HEK293 (cell line): ENCODE data around the gene KIF23.

Experiments
- CTCF ChIA-PET: fragments of 350-600 bp; formaldehyde crosslinking; extraction: SDS; loops from one replicate; lab custom pipeline; 2021; ENCODE audit warnings: antibody characterized with exemption; lab: Yijun Ruan, JAX
- POLR2A ChIA-PET: fragments of 300-600 bp; formaldehyde crosslinking; extraction: SDS; loops from one replicate; lab custom pipeline; 2020; ENCODE audit warnings: antibody characterized with exemption, inconsistent platforms; lab: Yijun Ruan, JAX
- H3K27ac ChIP-seq: fragments of 200-500 bp; sonication (Bioruptor generic); 2 replicates; pipeline ENCODE4 v1.5.1; 2014; ENCODE audit warnings: low read depth, low read length, control low read depth, inconsistent platforms; ENCODE audit errors: extremely low read depth
- H3K36me3 ChIP-seq, 2 experiments: fragments of 200-500 bp in 1 of 2; sonication (Bioruptor generic) in 1 of 2; 1 replicate in 1 of 2; 2 replicates in 1 of 2; pipeline ENCODE4 v1.5.1; 2014 to 2017; ENCODE audit warnings: inconsistent platforms in 2 of 2, low read length in 2 of 2; ENCODE audit not compliant: control insufficient read depth in 2 of 2, insufficient read depth in 1 of 2
- H3K4me1 ChIP-seq: fragments of 200-500 bp; sonication (Bioruptor generic); 2 replicates; pipeline ENCODE4 v1.5.1; 2014; ENCODE audit warnings: mild to moderate bottlenecking, low read length, inconsistent platforms; ENCODE audit not compliant: control insufficient read depth, insufficient read depth
- H3K4me3 ChIP-seq: 2 replicates; pipeline ENCODE4 v1.5.1; 2011; ENCODE audit warnings: low read depth, mild to moderate bottlenecking, control low read depth, low read length, moderate library complexity
- H3K9me3 ChIP-seq: fragments of 200-500 bp; sonication (Bioruptor generic); 2 replicates; pipeline ENCODE4 v1.5.1; 2014; ENCODE audit warnings: low read depth, low read length, inconsistent platforms; ENCODE audit not compliant: control insufficient read depth, insufficient read depth
- BCL11A ChIP-seq: fragments of 450-650 bp; formaldehyde crosslinking; IDR thresholded peaks from 2 replicates; pipeline ENCODE4 v1.5.1; 2016; ENCODE audit warnings: low read depth, missing biosample characterization, missing genetic modification characterization
- BCL6B ChIP-seq: fragments of 450-650 bp; formaldehyde crosslinking; IDR thresholded peaks from 2 replicates; pipeline ENCODE4 v1.5.1; 2017; ENCODE audit warnings: missing biosample characterization, missing genetic modification characterization
- KLF9 ChIP-seq: fragments of 450-650 bp; formaldehyde crosslinking; IDR thresholded peaks from 2 replicates; pipeline ENCODE4 v1.5.1; 2016; ENCODE audit warnings: missing biosample characterization, missing genetic modification characterization, low read depth
- OSR2 ChIP-seq: fragments of 450-650 bp; formaldehyde crosslinking; IDR thresholded peaks from 2 replicates; pipeline ENCODE4 v1.5.1; 2016; ENCODE audit warnings: missing biosample characterization, missing genetic modification characterization
- OVOL3 ChIP-seq: fragments of 450-650 bp; formaldehyde crosslinking; IDR thresholded peaks from 2 replicates; pipeline ENCODE4 v1.5.1; 2016; ENCODE audit warnings: missing biosample characterization, missing genetic modification characterization
- REPIN1 ChIP-seq: fragments of 450-650 bp; formaldehyde crosslinking; IDR thresholded peaks from 2 replicates; pipeline ENCODE4 v1.5.1; 2017; ENCODE audit warnings: missing biosample characterization, missing genetic modification characterization, low read depth
- SALL2 ChIP-seq: fragments of 450-650 bp; formaldehyde crosslinking; IDR thresholded peaks from 2 replicates; pipeline ENCODE4 v1.5.0; 2017; ENCODE audit warnings: missing biosample characterization, mild to moderate bottlenecking, missing genetic modification characterization, borderline replicate concordance
- SCRT2 ChIP-seq: fragments of 450-650 bp; formaldehyde crosslinking; IDR thresholded peaks from 2 replicates; pipeline ENCODE4 v1.5.1; 2016; ENCODE audit warnings: missing biosample characterization, missing genetic modification characterization
- SP2 ChIP-seq: fragments of 450-650 bp; formaldehyde crosslinking; IDR thresholded peaks from 2 replicates; pipeline ENCODE4 v1.5.1; 2016; ENCODE audit warnings: missing biosample characterization, missing genetic modification characterization
- YY1 ChIP-seq: fragments of 450-650 bp; formaldehyde crosslinking; IDR thresholded peaks from 2 replicates; pipeline ENCODE4 v1.5.1; 2018; ENCODE audit warnings: missing biosample characterization, missing genetic modification characterization
- YY2 ChIP-seq: fragments of 450-650 bp; formaldehyde crosslinking; IDR thresholded peaks from 2 replicates; pipeline ENCODE4 v1.5.1; 2016; ENCODE audit warnings: missing biosample characterization, missing genetic modification characterization
- ZBTB17 ChIP-seq: fragments of 450-650 bp; formaldehyde crosslinking; IDR thresholded peaks from 2 replicates; pipeline ENCODE4 v1.5.1; 2016; ENCODE audit warnings: missing biosample characterization, missing genetic modification characterization
- ZBTB7A ChIP-seq: fragments of 450-650 bp; formaldehyde crosslinking; IDR thresholded peaks from 2 replicates; pipeline ENCODE4 v1.5.1; 2016; ENCODE audit warnings: low read depth, missing biosample characterization, missing genetic modification characterization
- ZFHX2 ChIP-seq: fragments of 450-650 bp; formaldehyde crosslinking; conservative IDR thresholded peaks from 2 replicates; pipeline ENCODE4 v1.5.1; 2016; ENCODE audit warnings: missing biosample characterization, missing genetic modification characterization
- ZNF138 ChIP-seq: fragments of 450-650 bp; formaldehyde crosslinking; IDR thresholded peaks from 2 replicates; pipeline ENCODE4 v1.5.1; 2016; ENCODE audit warnings: missing biosample characterization, missing genetic modification characterization, borderline replicate concordance
- ZNF169 ChIP-seq: fragments of 450-650 bp; formaldehyde crosslinking; IDR thresholded peaks from 2 replicates; pipeline ENCODE4 v1.5.1; 2016; ENCODE audit warnings: missing biosample characterization, missing genetic modification characterization
- ZNF23 ChIP-seq: fragments of 450-650 bp; formaldehyde crosslinking; IDR thresholded peaks from 2 replicates; pipeline ENCODE4 v1.5.1; 2016; ENCODE audit warnings: missing biosample characterization, missing genetic modification characterization, borderline replicate concordance
- ZNF24 ChIP-seq: fragments of 450-650 bp; formaldehyde crosslinking; IDR thresholded peaks from 2 replicates; pipeline ENCODE4 v1.5.1; 2016; ENCODE audit warnings: missing biosample characterization, missing genetic modification characterization
- ZNF302 ChIP-seq: fragments of 450-650 bp; formaldehyde crosslinking; IDR thresholded peaks from 2 replicates; pipeline ENCODE4 v1.5.1; 2016; ENCODE audit warnings: missing biosample characterization, missing genetic modification characterization, low read depth
- ZNF335 ChIP-seq: fragments of 450-650 bp; formaldehyde crosslinking; conservative IDR thresholded peaks from 2 replicates; pipeline ENCODE4 v1.5.1; 2016; ENCODE audit warnings: missing biosample characterization, missing genetic modification characterization
- ZNF394 ChIP-seq: fragments of 450-650 bp; formaldehyde crosslinking; IDR thresholded peaks from 2 replicates; pipeline ENCODE4 v1.5.1; 2016; ENCODE audit warnings: missing biosample characterization, missing genetic modification characterization, mild to moderate bottlenecking, moderate library complexity, borderline replicate concordance
- ZNF423 ChIP-seq: fragments of 450-650 bp; formaldehyde crosslinking; IDR thresholded peaks from 2 replicates; pipeline ENCODE4 v1.5.1; 2016; ENCODE audit warnings: missing biosample characterization, missing genetic modification characterization
- ZNF48 ChIP-seq: fragments of 450-650 bp; formaldehyde crosslinking; IDR thresholded peaks from 2 replicates; pipeline ENCODE4 v1.5.1; 2016; ENCODE audit warnings: missing biosample characterization, missing genetic modification characterization
- ZNF501 ChIP-seq: fragments of 450-650 bp; formaldehyde crosslinking; IDR thresholded peaks from 2 replicates; pipeline ENCODE4 v1.5.1; 2016; ENCODE audit warnings: missing biosample characterization, missing genetic modification characterization
- ZNF580 ChIP-seq: fragments of 450-650 bp; formaldehyde crosslinking; IDR thresholded peaks from 2 replicates; pipeline ENCODE4 v1.5.1; 2016; ENCODE audit warnings: missing biosample characterization, missing genetic modification characterization
- ZNF596 ChIP-seq: fragments of 450-650 bp; IDR thresholded peaks from 2 replicates; pipeline ENCODE4 v1.5.0; 2018; ENCODE audit warnings: missing biosample characterization, mild to moderate bottlenecking, missing genetic modification characterization, moderate library complexity
- ZNF623 ChIP-seq: fragments of 450-650 bp; formaldehyde crosslinking; IDR thresholded peaks from 2 replicates; pipeline ENCODE4 v1.5.1; 2016; ENCODE audit warnings: missing biosample characterization, missing genetic modification characterization
- ZNF76 ChIP-seq: fragments of 450-650 bp; formaldehyde crosslinking; IDR thresholded peaks from 2 replicates; pipeline ENCODE4; 2016; ENCODE audit warnings: low read depth, missing biosample characterization, missing genetic modification characterization, borderline replicate concordance
- ZNF792 ChIP-seq: fragments of 450-650 bp; formaldehyde crosslinking; IDR thresholded peaks from 2 replicates; pipeline ENCODE4 v1.5.1; 2016; ENCODE audit warnings: missing biosample characterization, missing genetic modification characterization
- ZSCAN5A ChIP-seq: fragments of 450-650 bp; formaldehyde crosslinking; IDR thresholded peaks from 2 replicates; pipeline ENCODE4 v1.5.1; 2016; ENCODE audit warnings: missing biosample characterization, missing genetic modification characterization
- TF ChIP-seq, protein P1 (sequence below): fragments of 450-650 bp; formaldehyde crosslinking; IDR thresholded peaks from 2 replicates; pipeline ENCODE4 v1.5.1; 2016; ENCODE audit warnings: missing biosample characterization, missing genetic modification characterization
- TF ChIP-seq, protein P2 (sequence below): fragments of 450-650 bp; formaldehyde crosslinking; IDR thresholded peaks from 2 replicates; pipeline ENCODE4 v1.5.1; 2016; ENCODE audit warnings: missing biosample characterization, missing genetic modification characterization

KIF23 gene

DNA sequence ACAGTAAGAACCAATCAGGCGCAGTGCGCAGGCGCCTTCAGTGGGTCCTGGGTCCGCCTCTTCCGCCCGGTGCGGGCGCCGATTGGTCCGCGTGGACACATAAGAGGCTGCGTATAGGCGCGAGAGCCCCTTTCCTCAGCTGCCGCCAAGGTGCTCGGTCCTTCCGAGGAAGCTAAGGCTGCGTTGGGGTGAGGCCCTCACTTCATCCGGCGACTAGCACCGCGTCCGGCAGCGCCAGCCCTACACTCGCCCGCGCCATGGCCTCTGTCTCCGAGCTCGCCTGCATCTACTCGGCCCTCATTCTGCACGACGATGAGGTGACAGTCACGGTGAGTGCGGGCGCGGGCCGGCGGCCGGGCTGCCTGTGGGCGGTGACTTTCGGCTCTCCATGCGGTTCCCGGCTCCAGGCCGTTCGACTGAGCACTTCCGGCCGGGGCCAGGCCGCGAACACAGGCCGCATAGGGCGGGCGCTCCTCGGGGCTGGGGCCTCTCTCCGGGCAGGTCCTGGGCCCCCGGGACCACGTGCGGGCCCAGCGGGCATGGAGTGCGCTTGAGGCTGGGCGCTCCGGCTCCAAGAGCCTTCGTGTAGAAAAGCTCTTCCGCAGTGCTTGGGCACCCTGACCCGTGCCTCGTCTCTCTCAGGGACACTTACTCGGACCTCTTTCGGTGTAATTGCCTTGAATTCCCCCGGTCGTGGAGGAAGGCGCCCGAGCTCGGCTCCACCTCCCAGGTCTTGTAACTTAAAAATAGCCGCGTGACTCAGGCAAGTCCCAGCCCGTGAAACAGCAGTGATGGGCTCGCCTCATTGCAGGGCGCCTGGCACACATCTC is 38.8 kb downstream of the KIF23 start, which contains the start of gene RPLP1:
TSS of gene RPLP1 (plus strand) at position 127 of the 830 bp plus-strand sequence. CDS start at position 258, 131 bp downstream.
- Histone ChIP-seq H3K27ac (peak within 1 kb of the TSS; percentile 78), H3K36me3 (peaks cover 47 to 55% of the 10 kb centered on the region in 2 experiments), H3K4me1 (peaks cover 10% of the 10 kb centered on the region), H3K4me3 (peak within 1 kb of the TSS; percentile 89), H3K9me3 (no peaks in the 10 kb centered on the region)
- POLR2A ChIA-PET = interaction anchor here (0.6 to 4.4 kb wide), 20 partner anchors 9 to 645 kb away, joined by 3 to 107 read pairs (median 4); partner anchors contain the start of genes ANP32A, GLCE and KIF23
- CTCF ChIA-PET = interaction anchor here (0.7 to 3.2 kb wide), 7 partner anchors 10 to 1117 kb away, joined by 3 to 29 read pairs (median 7); no protein-coding TSS in a partner anchor
- TF ChIP-seq BCL6B (tag by site-specific recombination) (0 out of 2 replicates have a peak, but pooled peaks have one; percentile 22), ZNF501 (peak; percentile 99), REPIN1 (tag by site-specific recombination) (peak; percentile 98), ZNF76 (tag by site-specific recombination) (peak; percentile 69), ZNF423 (no peak), SALL2 (tag by site-specific recombination) (0 out of 2 replicates have a peak, but pooled peaks have one; percentile 42), ZNF302 (tag by site-specific recombination) (0 out of 2 replicates have a peak, but pooled peaks have one; percentile 28), ZBTB7A (tag by site-specific recombination) (no peak; the same call in 1 of the 2 replicates), YY2 (tag by site-specific recombination) (peak; percentile 80), ZNF335 (tag by site-specific recombination) (peak; percentile 94), ZNF394 (peak; percentile 87), YY1 (tag by site-specific recombination) (peak; percentile 86), OVOL3 (peak; percentile 80; the same call in 1 of the 2 replicates), ZSCAN5A (tag by site-specific recombination) (peak; percentile 90), ZNF24 (tag by site-specific recombination) (peak; percentile 88; the same call in 1 of the 2 replicates), ZNF48 (tag by site-specific recombination) (no peak), ZNF169 (tag by site-specific recombination) (peak; percentile 90), BCL11A (tag by site-specific recombination) (no peak), ZNF580 (tag by site-specific recombination) (peak; percentile 80), SP2 (tag by site-specific recombination) (peak; percentile 87), ZFHX2 (tag by site-specific recombination) (peak; percentile 88), ZNF596 (tag by site-specific recombination) (no peak; the same call in 1 of the 2 replicates), ZNF138 (tag by site-specific recombination) (0 out of 2 replicates have a peak, but pooled peaks have one; percentile 8), ZNF623 (tag by site-specific recombination) (peak; percentile 17; the same call in 1 of the 2 replicates), ZNF23 (peak; percentile 73; the same call in 1 of the 2 replicates), KLF9 (tag by site-specific recombination) (peak; percentile 75), OSR2 (no peak), ZNF792 (peak; percentile 95), SCRT2 (peak; percentile 9; the same call in 1 of the 2 replicates), ZBTB17 (peak; percentile 88)
- TF ChIP-seq, protein P1, sequence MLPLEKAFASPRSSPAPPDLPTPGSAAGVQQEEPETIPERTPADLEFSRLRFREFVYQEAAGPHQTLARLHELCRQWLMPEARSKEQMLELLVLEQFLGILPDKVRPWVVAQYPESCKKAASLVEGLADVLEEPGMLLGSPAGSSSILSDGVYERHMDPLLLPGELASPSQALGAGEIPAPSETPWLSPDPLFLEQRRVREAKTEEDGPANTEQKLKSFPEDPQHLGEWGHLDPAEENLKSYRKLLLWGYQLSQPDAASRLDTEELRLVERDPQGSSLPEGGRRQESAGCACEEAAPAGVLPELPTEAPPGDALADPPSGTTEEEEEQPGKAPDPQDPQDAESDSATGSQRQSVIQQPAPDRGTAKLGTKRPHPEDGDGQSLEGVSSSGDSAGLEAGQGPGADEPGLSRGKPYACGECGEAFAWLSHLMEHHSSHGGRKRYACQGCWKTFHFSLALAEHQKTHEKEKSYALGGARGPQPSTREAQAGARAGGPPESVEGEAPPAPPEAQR (tag by site-specific recombination) = peak; percentile 78; the same call in 1 of the 2 replicates
- TF ChIP-seq, protein P2, sequence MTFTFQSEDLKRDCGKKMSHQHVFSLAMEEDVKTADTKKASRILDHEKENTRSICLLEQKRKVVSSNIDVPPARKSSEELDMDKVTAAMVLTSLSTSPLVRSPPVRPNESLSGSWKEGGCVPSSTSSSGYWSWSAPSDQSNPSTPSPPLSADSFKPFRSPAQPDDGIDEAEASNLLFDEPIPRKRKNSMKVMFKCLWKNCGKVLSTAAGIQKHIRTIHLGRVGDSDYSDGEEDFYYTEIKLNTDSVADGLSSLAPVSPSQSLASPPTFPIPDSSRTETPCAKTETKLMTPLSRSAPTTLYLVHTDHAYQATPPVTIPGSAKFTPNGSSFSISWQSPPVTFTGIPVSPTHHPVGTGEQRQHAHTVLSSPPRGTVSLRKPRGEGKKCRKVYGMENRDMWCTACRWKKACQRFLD = peak; percentile 92; the same call in 1 of the 2 replicates
